Vein endothelial cell (primary cell): Measurements from ENCODE around the gene SMARCC2. TPM values are rescaled to one million over a fixed set of nuclear protein-coding genes. Genes with fewer than 3 reads are reported as not detected.

Experiments
- total RNA-seq: library from RNA; depleted of rRNA; stranded (reverse); fragments of >200 nt; gene quantifications from 2 replicates; pipeline ENCODE4 v1.2.3, GENCODE V29; 2012

The SMARCC2 gene
- total RNA-seq = 69.6 and 70.5 TPM in 2 replicates

GRCh38 chr12:56189099-56189917 is at the start of gene SMARCC2:
Gene SMARCC2 (minus strand): TSS chr12:56189483. CDS start chr12:56189461, 22 bp downstream.

GRCh38 chr12:56229916-56230431 is 40.7 kb upstream of the SMARCC2 start, which contains the start of gene SLC39A5:
Gene SLC39A5 (plus strand): TSS chr12:56230051. CDS start chr12:56231275, 1,224 bp downstream.

GRCh38 chr12:56224102-56224701 is 34.9 kb upstream of the SMARCC2 start, which contains the start of gene NABP2:
Gene NABP2 (plus strand): TSS chr12:56224342. CDS start chr12:56224857, 515 bp downstream.

GRCh38 chr12:56221757-56222530 is 32.7 kb upstream of the SMARCC2 start, which contains the start of gene RNF41:
Gene RNF41 (minus strand): TSS chr12:56221922. CDS start chr12:56214047, 7,875 bp downstream.

GRCh38 chr12:56158029-56158925 is 31.0 kb downstream of the SMARCC2 start, which contains the start of gene MYL6:
Gene MYL6 (plus strand): TSS chr12:56158359. CDS start chr12:56158402, 43 bp downstream.

GRCh38 chr12:56152132-56152755 is 37.0 kb downstream of the SMARCC2 start, which contains the start of gene MYL6B:
Gene MYL6B (plus strand): TSS chr12:56152587. CDS start chr12:56153919, 1,332 bp downstream.

GRCh38 chr12:56127888-56128669 is 61.2 kb downstream of the SMARCC2 start, which contains the start of gene ESYT1:
Gene ESYT1 (plus strand): TSS chr12:56128267. CDS start chr12:56128320, 53 bp downstream.

GRCh38 chr12:56117778-56118687 is 71.2 kb downstream of the SMARCC2 start, which contains the start of gene ZC3H10:
Gene ZC3H10 (plus strand): TSS chr12:56118266. CDS start chr12:56120563, 2,297 bp downstream.

GRCh38 chr12:56116267-56117081 is 72.8 kb downstream of the SMARCC2 start, which contains the start of gene RPL41:
Gene RPL41 (plus strand): TSS chr12:56116633.

Other genes with a start within 250 kb of the SMARCC2 start
- 1.3 and 2.1 TPM in 2 replicates for gene PMEL, start 223.4 kb downstream of the SMARCC2 start, total RNA-seq
- 27.1 and 33.1 TPM in 2 replicates for gene CDK2, start 222.7 kb downstream of the SMARCC2 start, total RNA-seq
- 75.8 and 83.0 TPM in 2 replicates for gene RAB5B, start 215.4 kb downstream of the SMARCC2 start, total RNA-seq
- gene SUOX, start 192.2 kb downstream of the SMARCC2 start, total RNA-seq = 20.9 and 25.8 TPM in 2 replicates
- 0.67 and 0.98 TPM in 2 replicates for gene IKZF4, start 168.4 kb downstream of the SMARCC2 start, total RNA-seq
- 615 and 807 TPM in 2 replicates for gene RPS26, start 147.6 kb downstream of the SMARCC2 start, total RNA-seq
- gene ERBB3, start 109.3 kb downstream of the SMARCC2 start, total RNA-seq = 0.33 and 0.48 TPM in 2 replicates
- gene PA2G4, start 84.9 kb downstream of the SMARCC2 start, total RNA-seq = 183 and 261 TPM in 2 replicates
- gene RPL41, start 72.8 kb downstream of the SMARCC2 start, total RNA-seq = 1,748 and 2,622 TPM in 2 replicates
- 7.2 and 7.8 TPM in 2 replicates for gene ZC3H10, start 71.2 kb downstream of the SMARCC2 start, total RNA-seq
- gene ESYT1, start 61.2 kb downstream of the SMARCC2 start, total RNA-seq = 331 and 343 TPM in 2 replicates
- 70.0 and 90.5 TPM in 2 replicates for gene MYL6B, start 36.9 kb downstream of the SMARCC2 start, total RNA-seq
- 1,838 and 2,061 TPM in 2 replicates for gene MYL6, start 31.1 kb downstream of the SMARCC2 start, total RNA-seq
- 92.1 and 143 TPM in 2 replicates for gene RNF41, start 32.4 kb upstream of the SMARCC2 start, total RNA-seq
- gene NABP2, start 34.9 kb upstream of the SMARCC2 start, total RNA-seq = 30.2 and 33.0 TPM in 2 replicates
- gene SLC39A5, start 40.6 kb upstream of the SMARCC2 start, total RNA-seq = not detected in 2 replicates
- gene ANKRD52, start 68.9 kb upstream of the SMARCC2 start, total RNA-seq = 23.8 and 27.5 TPM in 2 replicates
- gene COQ10A, start 77.5 kb upstream of the SMARCC2 start, total RNA-seq = 7.8 and 11.7 TPM in 2 replicates
- gene CS, start 110.8 kb upstream of the SMARCC2 start, total RNA-seq = 213 and 238 TPM in 2 replicates
- gene CNPY2, start 126.5 kb upstream of the SMARCC2 start, total RNA-seq = 102 and 107 TPM in 2 replicates
- 11.8 and 16.3 TPM in 2 replicates for gene PAN2, start 144.5 kb upstream of the SMARCC2 start, total RNA-seq
- gene IL23A, start 149.4 kb upstream of the SMARCC2 start, total RNA-seq = 0.76 TPM in 1 of 2 replicates, not detected in the other
- 69.4 and 94.7 TPM in 2 replicates for gene STAT2, start 170.6 kb upstream of the SMARCC2 start, total RNA-seq
- not detected in 2 replicates for gene APOF, start 173.4 kb upstream of the SMARCC2 start, total RNA-seq